K562 (cell line): Measurements from ENCODE around the gene MAU2. TPM values are rescaled to one million over a fixed set of nuclear protein-coding genes. Genes with fewer than 3 reads are reported as not detected.

Source experiments
- BCOR ChIP-seq: fragments of 450-650 bp; IDR thresholded peaks from 2 replicates; pipeline ENCODE4 v1.6.1; 2016
- E2F3 ChIP-seq: fragments of 250-450 bp; sonication (Bioruptor Pico); IDR thresholded peaks from 2 replicates; pipeline ENCODE4 v1.4.0; 2020; ENCODE audit warnings: mild to moderate bottlenecking
- FOXA1 ChIP-seq: fragments of 450-650 bp; IDR thresholded peaks from 2 replicates; pipeline ENCODE4 v1.6.1; 2016; ENCODE audit warnings: mild to moderate bottlenecking, borderline replicate concordance
- HDAC3 ChIP-seq: fragments of 450-650 bp; IDR thresholded peaks from 2 replicates; pipeline ENCODE4 v1.6.1; 2018; ENCODE audit warnings: borderline replicate concordance, mild to moderate bottlenecking, moderate library complexity; ENCODE audit not compliant: partially characterized antibody
- KAT2B ChIP-seq: IDR thresholded peaks from one replicate; pipeline ENCODE4 v1.6.1; 2012; ENCODE audit warnings: low read depth, mild to moderate bottlenecking, control low read depth, inconsistent platforms, low read length, moderate library complexity
- NBN ChIP-seq: fragments of 450-650 bp; IDR thresholded peaks from 2 replicates; pipeline ENCODE4 v1.6.1; 2016; ENCODE audit warnings: low read depth, mild to moderate bottlenecking
- RBM17 ChIP-seq: fragments of 200-400 bp; formaldehyde crosslinking; IDR thresholded peaks from 2 replicates; pipeline ENCODE4 v1.6.1; 2017; ENCODE audit warnings: low read depth, mild to moderate bottlenecking, low read length, borderline replicate concordance
- SIN3A ChIP-seq, 2 experiments: fragments of 150-350 bp in 1 of 2; IDR thresholded peaks; 2 replicates each; pipeline ENCODE4 v1.6.1; 2011 to 2016; ENCODE audit warnings: borderline replicate concordance in 2 of 2, low read depth in 2 of 2, low read length in 2 of 2, mild to moderate bottlenecking in 2 of 2, moderate library complexity in 2 of 2; ENCODE audit not compliant: control insufficient read depth in 1 of 2
- TAL1 ChIP-seq: fragments of 450-650 bp; IDR thresholded peaks from 2 replicates; pipeline ENCODE4 v1.6.1; 2016; ENCODE audit warnings: mild to moderate bottlenecking
- ZBTB17 ChIP-seq: fragments of 450-650 bp; formaldehyde crosslinking; IDR thresholded peaks from 2 replicates; pipeline ENCODE4 v1.4.0; 2020; ENCODE audit warnings: mild to moderate bottlenecking
- ZBTB8A ChIP-seq: fragments of 450-650 bp; IDR thresholded peaks from 2 replicates; pipeline ENCODE4 v1.6.1; 2018; ENCODE audit warnings: mild to moderate bottlenecking, moderate library complexity; ENCODE audit not compliant: partially characterized antibody
- polyA plus RNA-seq, 8 experiments: library from polyadenylated mRNA; depleted of rRNA in 4 of 8; stranded (reverse) in 5 of 8; unstranded in 3 of 8; fragments of >200 nt; fragmentation: Nextera tagmentation in 2 of 8; fragmentation: Illumina TruSeq in 1 of 8; extraction: Ambion mirVana in 2 of 8; extraction: Trizol in 1 of 8; gene quantifications; 2 replicates each; pipeline versions ENCODE4 v1.2.1 to v1.2.3, GENCODE V29; 2011 to 2014; ENCODE audit warnings: inconsistent platforms in 1 of 8, missing spikeins in 1 of 8
- total RNA-seq, 7 experiments: library from RNA; depleted of rRNA in 6 of 7; stranded (reverse); fragments of >200 nt in 6 of 7; fragmentation: Illumina TruSeq in 2 of 7; extraction: Trizol in 2 of 7; gene quantifications; 2 replicates each; pipeline versions ENCODE4 v1.2.1 to v1.2.3, GENCODE V29; 2011 to 2021; ENCODE audit warnings: low replicate concordance in 1 of 7
- TF ChIP-seq, protein P1 (sequence below), 2 experiments: fragments of 450-650 bp; IDR thresholded peaks; 2 replicates each; pipeline ENCODE4 v1.6.1; 2016
- TF ChIP-seq, protein P2 (sequence below): fragments of 450-650 bp; formaldehyde crosslinking; IDR thresholded peaks from 2 replicates; pipeline ENCODE4 v1.4.0; 2022; ENCODE audit warnings: missing genetic modification characterization
- TF ChIP-seq, protein P3 (sequence below): fragments of 250-450 bp; sonication (Bioruptor Pico); IDR thresholded peaks from 2 replicates; pipeline ENCODE4 v1.5.0; 2021
- TF ChIP-seq, protein P4 (sequence below): conservative IDR thresholded peaks from 2 replicates; pipeline ENCODE4 v1.6.1; 2011; ENCODE audit warnings: low read depth, mild to moderate bottlenecking, low read length; ENCODE audit not compliant: control insufficient read depth
- TF ChIP-seq, protein P5 (sequence below): fragments of 150-350 bp; conservative IDR thresholded peaks from 2 replicates; pipeline ENCODE4 v1.6.1; 2014; ENCODE audit warnings: low read length

Gene MAU2
- total and polyA plus RNA-seq, 9 of the 15 experiments (the other 6 are each of a cell fraction or from before 2014, with no cell fraction given): 1.2 to 48.1 (median 19.4) TPM

DNA sequence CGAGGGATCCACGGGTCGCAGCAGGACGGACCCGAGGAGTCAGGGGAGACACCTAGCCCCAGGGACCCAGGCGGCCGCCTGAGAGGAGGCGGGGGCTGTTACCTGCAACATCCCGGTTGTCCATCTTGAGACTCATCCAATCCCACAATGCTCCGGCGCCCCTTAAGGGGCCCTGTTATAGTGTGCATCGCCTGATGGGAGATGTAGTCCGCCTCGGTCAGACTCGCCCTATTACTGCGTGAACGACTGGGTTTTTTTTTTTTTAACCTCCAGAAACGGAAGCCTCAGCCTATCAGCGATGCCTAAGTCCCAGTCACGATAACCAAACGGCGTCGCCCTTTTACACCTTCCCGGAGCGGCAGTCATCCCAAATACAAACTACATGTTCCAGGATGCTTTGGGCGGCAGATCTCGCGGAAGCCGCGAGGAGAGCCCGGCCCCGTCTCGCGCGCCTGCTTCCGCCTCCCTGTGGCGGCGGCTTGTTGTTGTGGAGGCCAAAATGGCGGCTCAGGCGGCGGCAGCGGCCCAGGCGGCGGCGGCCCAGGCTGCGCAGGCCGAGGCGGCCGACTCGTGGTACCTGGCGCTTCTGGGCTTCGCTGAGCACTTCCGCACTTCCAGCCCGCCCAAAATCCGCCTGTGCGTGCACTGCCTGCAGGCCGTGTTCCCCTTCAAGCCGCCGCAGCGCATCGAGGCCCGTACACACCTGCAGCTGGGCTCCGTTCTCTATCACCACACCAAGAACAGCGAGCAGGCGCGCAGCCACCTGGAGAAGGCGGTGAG, at the start of gene MAU2, which contains the start of gene SUGP1 (continued):
- TF ChIP-seq, protein P1, sequence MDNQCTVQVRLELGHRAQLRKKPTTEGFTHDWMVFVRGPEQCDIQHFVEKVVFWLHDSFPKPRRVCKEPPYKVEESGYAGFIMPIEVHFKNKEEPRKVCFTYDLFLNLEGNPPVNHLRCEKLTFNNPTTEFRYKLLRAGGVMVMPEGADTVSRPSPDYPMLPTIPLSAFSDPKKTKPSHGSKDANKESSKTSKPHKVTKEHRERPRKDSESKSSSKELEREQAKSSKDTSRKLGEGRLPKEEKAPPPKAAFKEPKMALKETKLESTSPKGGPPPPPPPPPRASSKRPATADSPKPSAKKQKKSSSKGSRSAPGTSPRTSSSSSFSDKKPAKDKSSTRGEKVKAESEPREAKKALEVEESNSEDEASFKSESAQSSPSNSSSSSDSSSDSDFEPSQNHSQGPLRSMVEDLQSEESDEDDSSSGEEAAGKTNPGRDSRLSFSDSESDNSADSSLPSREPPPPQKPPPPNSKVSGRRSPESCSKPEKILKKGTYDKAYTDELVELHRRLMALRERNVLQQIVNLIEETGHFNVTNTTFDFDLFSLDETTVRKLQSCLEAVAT (IDR thresholded peaks at IDR 0.05): no peak
- TF ChIP-seq, protein P2, sequence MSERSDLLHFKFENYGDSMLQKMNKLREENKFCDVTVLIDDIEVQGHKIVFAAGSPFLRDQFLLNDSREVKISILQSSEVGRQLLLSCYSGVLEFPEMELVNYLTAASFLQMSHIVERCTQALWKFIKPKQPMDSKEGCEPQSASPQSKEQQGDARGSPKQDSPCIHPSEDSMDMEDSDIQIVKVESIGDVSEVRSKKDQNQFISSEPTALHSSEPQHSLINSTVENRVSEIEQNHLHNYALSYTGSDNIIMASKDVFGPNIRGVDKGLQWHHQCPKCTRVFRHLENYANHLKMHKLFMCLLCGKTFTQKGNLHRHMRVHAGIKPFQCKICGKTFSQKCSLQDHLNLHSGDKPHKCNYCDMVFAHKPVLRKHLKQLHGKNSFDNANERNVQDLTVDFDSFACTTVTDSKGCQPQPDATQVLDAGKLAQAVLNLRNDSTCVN (CRISPR knock-in tag): no peak
- TF ChIP-seq, protein P3, sequence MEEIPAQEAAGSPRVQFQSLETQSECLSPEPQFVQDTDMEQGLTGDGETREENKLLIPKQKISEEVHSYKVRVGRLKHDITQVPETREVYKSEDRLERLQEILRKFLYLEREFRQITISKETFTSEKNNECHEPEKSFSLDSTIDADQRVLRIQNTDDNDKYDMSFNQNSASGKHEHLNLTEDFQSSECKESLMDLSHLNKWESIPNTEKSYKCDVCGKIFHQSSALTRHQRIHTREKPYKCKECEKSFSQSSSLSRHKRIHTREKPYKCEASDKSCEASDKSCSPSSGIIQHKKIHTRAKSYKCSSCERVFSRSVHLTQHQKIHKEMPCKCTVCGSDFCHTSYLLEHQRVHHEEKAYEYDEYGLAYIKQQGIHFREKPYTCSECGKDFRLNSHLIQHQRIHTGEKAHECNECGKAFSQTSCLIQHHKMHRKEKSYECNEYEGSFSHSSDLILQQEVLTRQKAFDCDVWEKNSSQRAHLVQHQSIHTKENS (CRISPR knock-in tag): no peak
- TF ChIP-seq, protein P4, sequence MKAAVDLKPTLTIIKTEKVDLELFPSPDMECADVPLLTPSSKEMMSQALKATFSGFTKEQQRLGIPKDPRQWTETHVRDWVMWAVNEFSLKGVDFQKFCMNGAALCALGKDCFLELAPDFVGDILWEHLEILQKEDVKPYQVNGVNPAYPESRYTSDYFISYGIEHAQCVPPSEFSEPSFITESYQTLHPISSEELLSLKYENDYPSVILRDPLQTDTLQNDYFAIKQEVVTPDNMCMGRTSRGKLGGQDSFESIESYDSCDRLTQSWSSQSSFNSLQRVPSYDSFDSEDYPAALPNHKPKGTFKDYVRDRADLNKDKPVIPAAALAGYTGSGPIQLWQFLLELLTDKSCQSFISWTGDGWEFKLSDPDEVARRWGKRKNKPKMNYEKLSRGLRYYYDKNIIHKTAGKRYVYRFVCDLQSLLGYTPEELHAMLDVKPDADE: peak; percentile 93
- TF ChIP-seq ZBTB17 (CRISPR knock-in tag) (no peak; the same call in none of the 2 replicates), NBN (no peak), RBM17 (no peak), HDAC3 (no peak), E2F3 (0 out of 2 replicates have a peak, but pooled peaks have one; percentile 65), KAT2B (no peak), FOXA1 (no peak), BCOR (no peak), ZBTB8A (no peak), TAL1 (no peak), SIN3A (IDR thresholded peaks at IDR 0.05; ENCODE audit: borderline replicate concordance in 2 of 2, control insufficient read depth in 1 of 2, low read depth in 2 of 2, low read length in 2 of 2) (peak; percentile 58 to 82; a peak in 1 of 4 replicates)
- TF ChIP-seq, protein P5, sequence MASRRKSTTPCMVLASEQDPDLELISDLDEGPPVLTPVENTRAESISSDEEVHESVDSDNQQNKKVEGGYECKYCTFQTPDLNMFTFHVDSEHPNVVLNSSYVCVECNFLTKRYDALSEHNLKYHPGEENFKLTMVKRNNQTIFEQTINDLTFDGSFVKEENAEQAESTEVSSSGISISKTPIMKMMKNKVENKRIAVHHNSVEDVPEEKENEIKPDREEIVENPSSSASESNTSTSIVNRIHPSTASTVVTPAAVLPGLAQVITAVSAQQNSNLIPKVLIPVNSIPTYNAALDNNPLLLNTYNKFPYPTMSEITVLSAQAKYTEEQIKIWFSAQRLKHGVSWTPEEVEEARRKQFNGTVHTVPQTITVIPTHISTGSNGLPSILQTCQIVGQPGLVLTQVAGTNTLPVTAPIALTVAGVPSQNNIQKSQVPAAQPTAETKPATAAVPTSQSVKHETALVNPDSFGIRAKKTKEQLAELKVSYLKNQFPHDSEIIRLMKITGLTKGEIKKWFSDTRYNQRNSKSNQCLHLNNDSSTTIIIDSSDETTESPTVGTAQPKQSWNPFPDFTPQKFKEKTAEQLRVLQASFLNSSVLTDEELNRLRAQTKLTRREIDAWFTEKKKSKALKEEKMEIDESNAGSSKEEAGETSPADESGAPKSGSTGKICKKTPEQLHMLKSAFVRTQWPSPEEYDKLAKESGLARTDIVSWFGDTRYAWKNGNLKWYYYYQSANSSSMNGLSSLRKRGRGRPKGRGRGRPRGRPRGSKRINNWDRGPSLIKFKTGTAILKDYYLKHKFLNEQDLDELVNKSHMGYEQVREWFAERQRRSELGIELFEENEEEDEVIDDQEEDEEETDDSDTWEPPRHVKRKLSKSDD: peak; percentile 96
